H9 (cell line): ENCODE measurements around the gene COL28A1. TPM values are rescaled to one million over a fixed set of nuclear protein-coding genes. Genes with fewer than 3 reads are reported as not detected.

ENCODE experiments used
- DNase-seq: peaks from one replicate; pipeline ENCODE4 v3.0.0-alpha.2; 2017
- H2AFZ ChIP-seq: one replicate; pipeline ENCODE4 v1.6.1; 2013; ENCODE audit warnings: mild to moderate bottlenecking, low read length, control low read depth, moderate library complexity
- H2AK5ac ChIP-seq: 2 replicates; pipeline ENCODE4 v1.6.1; 2013; ENCODE audit warnings: low read length, control low read depth, mixed read lengths; ENCODE audit not compliant: insufficient read length
- H2BK120ac ChIP-seq: one replicate; pipeline ENCODE4 v1.6.1; 2013; ENCODE audit warnings: low read depth, mild to moderate bottlenecking, low read length, control low read depth, inconsistent platforms; ENCODE audit not compliant: poor library complexity, severe bottlenecking
- H2BK12ac ChIP-seq: 2 replicates; pipeline ENCODE4 v1.6.1; 2013; ENCODE audit warnings: low read length, control low read depth, mixed read lengths, low read depth; ENCODE audit not compliant: insufficient read length
- H2BK15ac ChIP-seq: 2 replicates; pipeline ENCODE4 v1.6.1; 2013; ENCODE audit warnings: low read depth, low read length, control low read depth
- H2BK20ac ChIP-seq: one replicate; pipeline ENCODE4 v1.6.1; 2013; ENCODE audit warnings: low read depth, mild to moderate bottlenecking, low read length, control low read depth, inconsistent platforms; ENCODE audit not compliant: poor library complexity, severe bottlenecking
- H2BK5ac ChIP-seq: 2 replicates; pipeline ENCODE4 v1.6.1; 2013; ENCODE audit warnings: low read length, control low read depth, mixed read lengths; ENCODE audit not compliant: insufficient read length
- H3K14ac ChIP-seq: 2 replicates; pipeline ENCODE4 v1.6.1; 2013; ENCODE audit warnings: low read length, control low read depth; ENCODE audit not compliant: insufficient read depth
- H3K18ac ChIP-seq: 2 replicates; pipeline ENCODE4 v1.6.1; 2013; ENCODE audit warnings: low read depth, mild to moderate bottlenecking, mixed read lengths, low read length, control low read depth; ENCODE audit not compliant: insufficient read length
- H3K23ac ChIP-seq: 2 replicates; pipeline ENCODE4 v1.6.1; 2013; ENCODE audit warnings: low read length, control low read depth, mixed read lengths, low read depth; ENCODE audit not compliant: insufficient read length
- H3K23me2 ChIP-seq: 2 replicates; pipeline ENCODE4 v1.6.1; 2013; ENCODE audit warnings: low read depth, mild to moderate bottlenecking, mixed read lengths, low read length, control low read depth; ENCODE audit not compliant: insufficient read length, poor library complexity, severe bottlenecking
- H3K27ac ChIP-seq: 2 replicates; pipeline ENCODE4 v1.5.1; 2013; ENCODE audit warnings: low read length, control low read depth, mixed read lengths, low read depth; ENCODE audit not compliant: insufficient read length
- H3K27me3 ChIP-seq: 2 replicates; pipeline ENCODE4 v1.6.1; 2013; ENCODE audit warnings: low read length, control low read depth, inconsistent platforms; ENCODE audit not compliant: insufficient read depth
- H3K4ac ChIP-seq: 2 replicates; pipeline ENCODE4 v1.6.1; 2013; ENCODE audit warnings: low read depth, mild to moderate bottlenecking, control low read depth, inconsistent platforms, low read length, moderate library complexity
- H3K4me1 ChIP-seq: 2 replicates; pipeline ENCODE4 v1.6.1; 2013; ENCODE audit warnings: low read length, control low read depth, inconsistent platforms; ENCODE audit not compliant: insufficient read depth
- H3K4me2 ChIP-seq: 2 replicates; pipeline ENCODE4 v1.6.1; 2013; ENCODE audit warnings: low read length, control low read depth, mixed read lengths; ENCODE audit not compliant: insufficient read length, insufficient read depth
- H3K56ac ChIP-seq: 2 replicates; pipeline ENCODE4 v1.6.1; 2013; ENCODE audit warnings: low read depth, mild to moderate bottlenecking, mixed read lengths, low read length, control low read depth; ENCODE audit not compliant: insufficient read length
- H3K79me1 ChIP-seq: 2 replicates; pipeline ENCODE4 v1.6.1; 2013; ENCODE audit warnings: low read depth, mild to moderate bottlenecking, moderate library complexity, low read length, control low read depth, inconsistent platforms; ENCODE audit not compliant: insufficient read depth, poor library complexity, severe bottlenecking
- H3K79me2 ChIP-seq: 2 replicates; pipeline ENCODE4 v1.6.1; 2013; ENCODE audit warnings: low read length, control low read depth, inconsistent platforms; ENCODE audit not compliant: insufficient read depth
- H3K9ac ChIP-seq: 2 replicates; pipeline ENCODE4 v1.6.1; 2013; ENCODE audit warnings: low read length, control low read depth, mixed read lengths; ENCODE audit not compliant: insufficient read length; ENCODE audit errors: extremely low read depth
- H3K9me3 ChIP-seq: one replicate; pipeline ENCODE4 v1.6.1; 2013; ENCODE audit warnings: low read depth, low read length, inconsistent platforms; ENCODE audit not compliant: control insufficient read depth
- H3T11ph ChIP-seq: one replicate; pipeline ENCODE4 v1.6.1; 2013; ENCODE audit warnings: mild to moderate bottlenecking, low read length, control low read depth, inconsistent platforms
- H4K20me1 ChIP-seq: one replicate; pipeline ENCODE4 v1.6.1; 2013; ENCODE audit not compliant: control insufficient read depth, insufficient read length, insufficient read depth
- H4K5ac ChIP-seq: 2 replicates; pipeline ENCODE4 v1.6.1; 2013; ENCODE audit warnings: low read depth, mild to moderate bottlenecking, mixed read lengths, low read length, control low read depth; ENCODE audit not compliant: insufficient read length
- H4K8ac ChIP-seq: replicated peaks from 2 replicates; pipeline ENCODE4 v1.6.1; 2013; ENCODE audit warnings: low read length, control low read depth, mixed read lengths, low read depth; ENCODE audit not compliant: insufficient read length
- H4K91ac ChIP-seq: 2 replicates; pipeline ENCODE4 v1.6.1; 2013; ENCODE audit warnings: low read depth, mild to moderate bottlenecking, moderate library complexity, mixed read lengths, low read length, control low read depth; ENCODE audit not compliant: insufficient read length
- H3K27ac Mint-ChIP-seq, 3 experiments: 2 replicates in 2 of 3; 3 replicates in 1 of 3; pipeline ENCODE4 v1.8.0; 2020 to 2021; ENCODE audit warnings: mixed read lengths in 3 of 3, mild to moderate bottlenecking in 1 of 3, moderate library complexity in 1 of 3
- H3K27me3 Mint-ChIP-seq: 2 replicates; pipeline ENCODE4 v1.8.0; 2021; ENCODE audit warnings: low read depth, mild to moderate bottlenecking, moderate library complexity, mixed read lengths
- H3K36me3 Mint-ChIP-seq, 3 experiments: 2 replicates in 2 of 3; 3 replicates in 1 of 3; pipeline ENCODE4 v1.8.0; 2020 to 2021; ENCODE audit warnings: low read depth in 3 of 3, mixed read lengths in 3 of 3; ENCODE audit not compliant: insufficient read depth in 1 of 3
- H3K4me1 Mint-ChIP-seq, 2 experiments: 2 replicates each; pipeline ENCODE4 v1.8.0; 2020; ENCODE audit warnings: mixed read lengths in 2 of 2
- H3K4me3 Mint-ChIP-seq, 2 experiments: 2 replicates in 1 of 2; 3 replicates in 1 of 2; pipeline ENCODE4 v1.8.0; 2020 to 2021; ENCODE audit warnings: mild to moderate bottlenecking in 2 of 2, mixed read lengths in 2 of 2, moderate library complexity in 1 of 2
- H3K9me3 Mint-ChIP-seq, 2 experiments: 2 replicates in 1 of 2; 3 replicates in 1 of 2; pipeline ENCODE4 v1.8.0; 2020; ENCODE audit warnings: mild to moderate bottlenecking in 2 of 2, mixed read lengths in 2 of 2, moderate library complexity in 1 of 2
- WGBS: extraction: QIAGEN DNeasy Blood & Tissue Kit; methylation state at CpG from one replicate; pipeline ENCODE4 v1.1.7; 2013; ENCODE audit warnings: missing lambda C conversion rate, low lambda C conversion rate, mixed read lengths; ENCODE audit not compliant: insufficient read length; ENCODE audit errors: extremely low coverage; 5-methylcytosine and 5-hydroxymethylcytosine counted together
- total RNA-seq: library from RNA; stranded (reverse); gene quantifications from 2 replicates; pipeline ENCODE4 v1.2.1, GENCODE V29; 2021
- TF ChIP-seq, protein P1 (sequence below): fragments of 200-600 bp; sonication (generic); conservative IDR thresholded peaks from 3 replicates; pipeline ENCODE4 v1.8.0; 2021; ENCODE audit warnings: antibody characterized with exemption, mild to moderate bottlenecking

The COL28A1 gene
- total RNA-seq, 1 experiment from 2014 or later, result 0.66 TPM

DNA sequence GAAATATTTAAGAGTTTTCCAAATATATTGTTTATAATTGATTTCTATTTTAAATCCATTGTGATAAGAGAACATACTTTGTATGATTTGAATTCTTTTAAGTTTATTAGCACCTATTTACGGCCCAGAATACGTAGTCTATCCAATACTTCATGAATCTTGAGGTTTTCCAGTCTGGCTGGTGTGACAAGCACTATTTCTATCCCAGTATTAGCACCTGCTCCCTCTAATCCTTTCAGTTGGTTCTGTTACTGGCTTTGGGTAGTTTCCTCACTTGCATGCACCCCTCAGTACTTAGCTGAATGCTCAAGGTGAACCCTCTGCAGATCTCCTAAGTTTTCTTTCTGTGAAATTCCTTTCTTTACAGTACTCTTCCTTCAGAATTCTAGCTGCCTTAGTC, 186.5 kb downstream of the COL28A1 start:
- no CpG with 5 or more reads among the region's 2 CpGs for WGBS
- DNase-seq, result no peak
- H2BK12ac ChIP-seq, result no peak overlapping the region
- TF ChIP-seq, protein P1, sequence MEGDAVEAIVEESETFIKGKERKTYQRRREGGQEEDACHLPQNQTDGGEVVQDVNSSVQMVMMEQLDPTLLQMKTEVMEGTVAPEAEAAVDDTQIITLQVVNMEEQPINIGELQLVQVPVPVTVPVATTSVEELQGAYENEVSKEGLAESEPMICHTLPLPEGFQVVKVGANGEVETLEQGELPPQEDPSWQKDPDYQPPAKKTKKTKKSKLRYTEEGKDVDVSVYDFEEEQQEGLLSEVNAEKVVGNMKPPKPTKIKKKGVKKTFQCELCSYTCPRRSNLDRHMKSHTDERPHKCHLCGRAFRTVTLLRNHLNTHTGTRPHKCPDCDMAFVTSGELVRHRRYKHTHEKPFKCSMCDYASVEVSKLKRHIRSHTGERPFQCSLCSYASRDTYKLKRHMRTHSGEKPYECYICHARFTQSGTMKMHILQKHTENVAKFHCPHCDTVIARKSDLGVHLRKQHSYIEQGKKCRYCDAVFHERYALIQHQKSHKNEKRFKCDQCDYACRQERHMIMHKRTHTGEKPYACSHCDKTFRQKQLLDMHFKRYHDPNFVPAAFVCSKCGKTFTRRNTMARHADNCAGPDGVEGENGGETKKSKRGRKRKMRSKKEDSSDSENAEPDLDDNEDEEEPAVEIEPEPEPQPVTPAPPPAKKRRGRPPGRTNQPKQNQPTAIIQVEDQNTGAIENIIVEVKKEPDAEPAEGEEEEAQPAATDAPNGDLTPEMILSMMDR, result no peak
- H3K56ac ChIP-seq, result no peak overlapping the region
- H4K8ac ChIP-seq, result no peak overlapping the region
- H3K4me1 ChIP-seq, result peaks cover 6% of the 10 kb centered on the region
- Mint-ChIP-seq H3K4me1 (peaks cover 74% of the 10 kb centered on the region in 2 experiments), H3K36me3 (peaks cover 6 to 49% (median 45%) of the 10 kb centered on the region in 3 experiments), H3K9me3 (peaks cover 41 to 49% of the 10 kb centered on the region in 2 experiments), H3K27ac (0 out of 7 replicates have a peak overlapping the region, but pooled peaks of 1 of the 3 experiments have one; percentile 67), H3K27me3 (no peaks in the 10 kb centered on the region), H3K4me3 (no peak overlapping the region)
- no peak overlapping the region for H2BK120ac ChIP-seq
- H3K18ac ChIP-seq, result no peak overlapping the region
- no peaks in the 10 kb centered on the region for H3K79me2 ChIP-seq
- H3K27ac ChIP-seq, result no peak overlapping the region
- no peak overlapping the region for H3T11ph ChIP-seq
- H4K5ac ChIP-seq, result no peak overlapping the region
- no peaks in the 10 kb centered on the region for H3K23me2 ChIP-seq
- no peak overlapping the region for H2AK5ac ChIP-seq
- H3K9ac ChIP-seq, result no peak overlapping the region
- H3K23ac ChIP-seq, result no peak overlapping the region
- H2BK15ac ChIP-seq, result no peak overlapping the region
- H3K4ac ChIP-seq, result no peak overlapping the region
- H3K14ac ChIP-seq, result no peak overlapping the region
- no peak overlapping the region for H4K91ac ChIP-seq
- H2BK20ac ChIP-seq, result no peak overlapping the region
- no peaks in the 10 kb centered on the region for H3K79me1 ChIP-seq
- no peaks in the 10 kb centered on the region for H4K20me1 ChIP-seq
- peaks cover 14% of the 10 kb centered on the region for H3K9me3 ChIP-seq
- H2BK5ac ChIP-seq, result no peak overlapping the region
- no peak overlapping the region for H2AFZ ChIP-seq
- no peaks in the 10 kb centered on the region for H3K27me3 ChIP-seq
- H3K4me2 ChIP-seq, result no peak overlapping the region
